Measurements from ENCODE around the gene GTSE1.

Gene GTSE1

DNA sequence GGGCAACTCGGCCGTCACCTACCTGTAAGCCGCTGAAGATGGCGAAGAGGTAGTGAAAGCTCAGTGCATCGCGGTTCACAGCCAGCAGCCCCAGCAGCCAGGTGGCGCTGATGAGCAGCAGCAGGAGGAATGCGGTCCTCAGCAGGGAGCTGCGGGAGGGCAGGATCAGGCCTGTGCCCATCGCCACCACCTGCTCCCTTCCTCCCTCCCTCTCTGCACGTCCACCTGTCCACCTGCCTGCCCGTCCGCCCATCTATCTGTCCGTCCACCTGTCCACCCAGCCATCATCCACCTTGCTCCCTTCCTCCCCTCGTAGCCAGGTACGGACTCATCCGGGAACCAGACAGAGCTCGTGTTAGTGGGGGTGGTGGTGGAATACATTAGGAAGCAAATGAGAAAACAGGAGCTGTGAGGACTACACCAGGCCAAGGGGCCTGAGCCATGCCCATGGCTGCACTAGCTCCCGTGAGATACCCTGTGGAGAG, 71.1 kb downstream of the GTSE1 start:
- peak; percentile 80 for DNase-seq

DNA sequence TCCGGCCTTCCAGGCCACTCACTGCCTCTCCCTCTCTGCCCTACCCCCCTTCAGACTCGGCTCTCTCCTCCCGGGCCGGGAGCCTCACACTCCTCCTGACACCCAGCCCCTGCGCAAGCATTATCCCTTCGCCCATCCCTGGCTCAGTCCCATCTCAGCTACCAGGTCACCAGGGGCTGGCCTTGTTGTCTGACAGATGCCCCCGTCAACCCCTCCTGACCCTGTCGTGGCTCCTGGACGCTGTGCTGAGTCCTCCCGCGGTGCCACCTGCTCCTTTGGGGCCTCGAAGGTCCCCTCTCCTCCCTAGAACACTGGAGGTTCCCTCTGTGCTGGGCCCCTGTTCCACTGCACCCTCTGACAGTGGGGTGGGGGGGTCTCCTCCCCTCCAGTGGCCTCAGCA, 71.8 kb downstream of the GTSE1 start:
- DNase-seq: no peak

DNA sequence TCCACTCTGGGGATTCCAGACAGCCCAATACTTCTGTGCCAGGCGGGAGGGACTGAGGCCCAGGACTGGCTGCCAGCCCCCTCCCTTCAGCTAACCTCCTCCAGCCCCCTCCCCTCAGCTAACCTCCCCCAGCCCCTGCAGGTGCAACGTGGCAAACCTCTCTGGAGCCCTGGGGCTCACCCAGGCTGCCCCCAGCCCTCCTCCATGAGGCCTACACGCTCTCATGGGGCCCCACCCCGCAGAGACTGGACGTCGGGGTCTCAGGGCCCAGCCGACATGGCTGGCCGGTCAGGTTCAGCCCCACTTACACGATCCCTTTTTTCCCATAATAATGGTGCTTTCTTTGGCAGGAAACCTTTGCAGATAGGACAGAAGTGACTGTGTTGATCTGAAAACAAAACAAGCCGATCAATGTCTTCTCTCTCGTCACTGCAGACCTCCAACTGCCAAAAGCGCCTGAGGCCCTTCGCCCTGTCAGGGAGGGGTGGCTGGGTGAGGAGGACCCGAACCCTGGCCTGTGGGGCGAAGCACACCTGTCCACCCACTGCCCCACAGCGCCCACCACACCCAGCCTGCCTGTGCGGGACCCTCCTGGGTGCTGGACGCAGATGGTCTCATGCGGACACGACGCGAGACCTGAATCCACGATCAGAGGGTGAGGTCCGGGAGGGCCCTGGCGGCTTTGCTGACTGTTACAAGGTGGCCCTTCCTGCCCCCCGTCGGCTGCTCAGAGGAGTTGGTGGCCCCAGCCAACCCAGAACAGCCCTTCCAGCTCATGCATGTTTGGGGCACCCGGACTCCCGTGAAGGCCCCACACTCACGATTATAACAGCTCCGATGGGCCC, 72.4 kb downstream of the GTSE1 start:
- DNase-seq: no peak

DNA sequence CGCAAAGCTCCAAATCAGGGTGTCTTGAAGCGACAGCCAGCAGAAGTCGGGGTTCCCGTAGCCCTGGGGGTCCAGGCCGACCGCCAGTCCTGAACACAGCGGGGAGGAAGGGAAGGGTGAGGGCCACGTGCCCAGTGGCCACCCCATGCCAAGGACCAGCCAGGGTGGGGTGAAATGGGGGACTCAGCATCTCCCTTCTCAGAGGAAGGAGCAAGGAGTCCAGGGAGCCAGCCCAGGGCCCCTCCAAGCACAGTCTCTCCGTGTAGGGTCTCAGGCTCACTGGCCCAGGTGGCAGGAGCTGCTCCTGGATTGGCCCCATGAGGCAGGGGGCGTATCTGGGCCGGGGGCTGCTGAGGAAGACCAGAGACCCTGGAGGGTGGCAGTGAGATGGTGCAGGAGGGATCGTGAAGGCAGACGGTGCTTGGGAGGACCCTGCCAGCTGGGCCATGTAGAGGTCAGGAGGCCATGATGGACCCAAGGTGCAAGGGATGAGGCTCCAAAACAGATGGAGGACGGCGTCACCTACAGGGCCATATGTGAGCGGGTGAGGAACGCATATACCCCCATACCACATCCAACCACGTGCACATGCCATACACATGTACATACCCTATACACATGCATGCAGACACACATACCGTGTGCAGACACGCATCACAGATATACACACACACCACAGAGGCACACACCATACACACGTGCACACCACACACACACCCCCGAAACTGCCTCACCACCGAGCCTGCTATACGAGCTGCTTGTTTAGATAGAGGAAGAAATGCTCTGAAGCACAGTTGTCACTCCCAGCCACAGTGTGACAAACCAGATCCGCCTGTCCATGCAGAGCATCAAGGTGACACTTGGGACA, 73.3 kb downstream of the GTSE1 start:
- no peak for DNase-seq

DNA sequence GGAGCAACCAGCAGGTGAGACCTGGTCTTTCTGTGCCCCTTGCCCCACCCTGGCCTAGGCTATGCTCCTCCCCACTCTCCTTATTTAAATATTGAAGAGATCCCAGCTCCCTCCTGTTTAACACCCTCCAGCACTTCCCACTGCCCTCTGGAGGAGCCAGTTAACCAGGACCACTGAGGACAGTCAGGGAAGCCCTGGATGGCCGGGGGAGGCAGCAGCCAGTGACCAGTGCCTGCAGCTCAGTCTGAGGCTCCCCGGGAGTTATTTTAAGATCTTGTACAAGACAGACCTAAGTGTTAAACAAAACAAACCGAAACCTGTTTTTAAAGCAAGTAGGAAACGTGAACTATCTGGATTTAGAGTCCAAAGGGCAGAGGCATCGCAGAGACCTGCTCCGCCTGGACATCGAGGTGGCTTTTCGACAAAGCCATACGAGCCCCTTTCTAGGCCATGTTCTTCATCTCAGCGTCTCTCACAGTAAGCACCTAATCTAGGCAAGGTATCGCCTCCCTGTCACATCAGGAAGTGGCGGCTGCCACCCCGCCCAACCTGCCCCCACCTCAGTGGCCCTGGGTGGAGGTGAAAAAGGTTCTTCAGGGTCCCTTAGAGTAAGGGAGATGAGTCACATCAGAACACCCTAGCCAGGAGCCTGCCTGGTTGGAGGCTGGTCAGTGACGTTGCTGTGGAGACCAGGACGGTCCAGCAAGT, 74.1 kb downstream of the GTSE1 start:
- no peak for DNase-seq

DNA sequence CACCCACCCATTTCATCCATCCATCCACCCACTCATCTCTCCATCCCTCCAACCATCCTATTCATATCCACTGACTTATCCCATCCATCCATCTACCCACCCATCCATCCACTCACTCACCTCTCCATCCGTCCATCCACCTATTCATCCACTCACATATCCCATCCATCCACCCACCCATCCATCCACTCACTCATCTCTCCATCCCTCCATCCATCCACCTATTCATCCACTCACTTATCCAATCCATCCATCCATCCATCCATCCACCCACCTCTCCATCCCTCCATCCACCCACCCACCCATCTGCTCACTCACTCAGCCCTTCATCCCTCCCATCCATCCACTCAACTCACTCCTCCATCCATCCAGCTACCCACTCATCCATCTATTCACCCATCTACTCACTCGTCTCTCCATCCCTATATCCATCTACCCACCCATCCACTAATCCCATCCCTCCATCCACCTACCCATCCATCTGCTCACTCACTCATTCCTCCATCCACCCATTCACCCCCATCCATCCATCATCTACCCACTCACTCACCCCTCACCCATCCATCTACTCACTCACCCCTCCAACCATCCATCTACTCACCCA, 75.1 kb downstream of the GTSE1 start:
- no peak for DNase-seq

DNA sequence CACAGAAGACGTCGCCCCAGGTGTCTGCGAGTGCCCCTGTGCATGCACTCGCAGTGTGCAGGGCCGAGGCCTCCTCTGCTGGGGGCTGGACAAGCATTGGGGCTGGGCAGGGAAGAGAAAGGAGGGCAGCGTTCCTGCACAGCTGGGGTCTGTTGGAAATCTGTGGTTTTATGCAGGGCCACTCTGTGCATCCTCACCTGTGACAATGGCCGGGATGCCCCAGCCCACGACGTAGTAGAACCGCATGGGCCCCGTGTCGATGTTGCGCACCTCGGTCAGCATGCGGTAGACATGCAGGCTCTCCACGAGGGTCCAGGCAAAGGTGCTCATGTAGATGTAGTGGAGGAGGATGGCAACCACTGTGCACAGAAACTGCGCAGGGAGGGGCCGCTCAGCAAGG, 76.0 kb downstream of the GTSE1 start:
- DNase-seq: no peak

DNA sequence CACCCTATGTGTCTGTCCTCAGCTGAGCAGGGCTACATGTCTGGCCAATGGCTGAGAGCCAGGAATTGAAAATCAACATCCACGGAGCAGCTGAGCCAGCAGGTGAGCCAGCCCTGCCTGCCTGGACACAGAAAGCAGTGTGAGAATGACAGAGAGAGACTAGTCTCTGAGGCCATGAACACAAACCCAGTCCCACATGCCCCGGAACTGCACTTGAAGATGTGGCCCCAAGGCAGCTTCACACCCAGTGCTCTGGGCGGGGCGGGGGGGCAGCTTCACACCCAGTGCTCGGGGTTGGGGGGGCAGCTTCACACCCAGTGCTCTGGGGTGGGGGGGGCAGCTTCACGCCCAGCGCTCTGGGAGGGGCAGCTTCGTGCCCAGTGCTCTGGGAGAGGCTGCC, 76.5 kb downstream of the GTSE1 start:
- no peak for DNase-seq

DNA sequence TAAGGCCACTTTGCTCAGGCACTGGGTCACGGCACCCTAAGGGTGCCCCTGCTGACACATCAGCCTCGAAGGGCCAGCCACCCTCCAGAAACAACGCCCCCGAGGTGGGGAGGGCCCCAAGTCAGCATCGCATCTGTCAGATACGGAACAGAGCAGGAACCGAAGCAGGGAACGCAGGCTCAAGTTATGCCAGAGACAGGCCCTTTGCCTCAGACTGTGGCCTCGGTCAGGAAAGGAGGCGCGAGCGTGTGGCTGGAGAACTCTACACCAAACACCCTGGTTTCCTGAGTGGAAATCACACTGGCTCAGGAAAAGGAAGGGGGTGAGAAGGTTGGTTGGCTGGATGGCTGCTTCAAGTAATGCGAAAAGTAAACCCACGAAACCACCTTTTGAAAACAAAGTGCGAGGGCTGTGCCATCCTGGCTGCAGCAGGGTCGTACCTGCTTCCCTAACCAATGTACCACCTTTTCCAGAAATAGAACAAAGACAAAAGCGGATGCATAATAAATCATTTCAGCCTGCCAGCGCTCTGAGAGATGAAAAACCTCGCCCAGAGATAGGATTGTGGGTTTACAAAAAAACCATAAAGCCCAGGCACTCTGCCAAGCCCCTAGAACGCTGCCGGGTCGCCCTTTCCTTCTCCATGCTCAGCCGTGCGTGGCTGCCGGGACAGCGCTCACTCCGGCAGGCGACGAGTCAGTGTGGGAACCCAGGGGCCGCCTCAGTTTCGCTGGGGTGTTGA, 77.4 kb downstream of the GTSE1 start:
- DNase-seq: peak; percentile 90

DNA sequence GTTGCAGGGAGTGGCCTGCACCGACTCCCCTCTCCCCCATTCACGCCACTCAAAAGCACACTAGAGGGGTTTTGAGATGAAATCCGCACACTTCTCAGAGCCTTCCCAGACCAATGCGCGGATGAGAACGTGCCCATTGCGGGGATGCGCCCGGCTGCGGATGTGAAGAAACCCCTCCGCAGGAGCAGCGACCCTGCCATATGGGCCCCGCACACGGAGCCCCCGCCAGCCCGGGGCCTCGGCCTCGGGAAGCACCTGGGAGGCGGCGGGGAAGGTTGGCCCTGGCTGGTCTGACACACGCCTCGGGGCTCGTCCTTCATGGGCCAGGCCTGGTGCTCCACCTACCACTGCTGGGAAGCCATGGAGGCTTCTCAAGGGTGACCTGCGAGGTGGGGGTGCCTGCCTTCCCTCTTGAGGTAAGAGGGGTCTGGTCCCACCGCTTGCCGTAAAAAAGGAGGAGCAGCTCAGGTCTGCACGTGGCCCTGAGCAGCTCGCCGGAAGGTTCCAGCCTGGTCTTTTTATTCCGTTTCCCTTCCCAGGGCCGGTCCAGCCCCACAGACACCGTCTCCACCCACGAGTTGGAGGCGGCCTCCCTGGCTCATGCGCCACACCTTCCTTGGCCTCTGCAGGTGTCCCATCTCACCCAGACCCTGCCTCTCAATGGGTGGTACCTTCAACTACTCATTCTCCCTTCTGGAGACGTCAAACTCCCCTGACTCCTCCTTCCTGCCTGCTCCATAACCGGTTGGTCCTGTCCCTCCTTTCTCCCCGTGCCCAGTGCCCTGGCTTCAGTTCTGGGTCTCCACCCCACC, 78.2 kb downstream of the GTSE1 start:
- DNase-seq: no peak

DNA sequence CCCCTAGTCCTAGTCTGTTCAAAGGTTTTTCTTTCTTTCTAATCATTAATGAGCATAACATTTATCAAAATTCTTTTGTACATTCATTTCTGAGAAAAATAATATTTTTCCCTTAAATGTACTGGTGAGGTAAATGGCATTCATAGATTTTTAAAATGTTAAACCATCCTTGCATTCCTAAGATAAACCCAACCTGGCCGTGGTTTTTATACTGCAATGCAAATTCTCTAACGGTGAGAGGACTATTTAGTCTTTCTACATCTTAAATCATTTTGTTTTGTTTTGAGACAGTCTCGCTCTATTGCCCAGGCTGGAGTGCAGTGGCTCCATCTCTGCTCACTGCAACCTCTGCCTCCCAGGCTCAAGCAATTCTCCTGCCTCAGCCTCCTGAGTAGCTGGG, 79.4 kb downstream of the GTSE1 start:
- DNase-seq: no peak

DNA sequence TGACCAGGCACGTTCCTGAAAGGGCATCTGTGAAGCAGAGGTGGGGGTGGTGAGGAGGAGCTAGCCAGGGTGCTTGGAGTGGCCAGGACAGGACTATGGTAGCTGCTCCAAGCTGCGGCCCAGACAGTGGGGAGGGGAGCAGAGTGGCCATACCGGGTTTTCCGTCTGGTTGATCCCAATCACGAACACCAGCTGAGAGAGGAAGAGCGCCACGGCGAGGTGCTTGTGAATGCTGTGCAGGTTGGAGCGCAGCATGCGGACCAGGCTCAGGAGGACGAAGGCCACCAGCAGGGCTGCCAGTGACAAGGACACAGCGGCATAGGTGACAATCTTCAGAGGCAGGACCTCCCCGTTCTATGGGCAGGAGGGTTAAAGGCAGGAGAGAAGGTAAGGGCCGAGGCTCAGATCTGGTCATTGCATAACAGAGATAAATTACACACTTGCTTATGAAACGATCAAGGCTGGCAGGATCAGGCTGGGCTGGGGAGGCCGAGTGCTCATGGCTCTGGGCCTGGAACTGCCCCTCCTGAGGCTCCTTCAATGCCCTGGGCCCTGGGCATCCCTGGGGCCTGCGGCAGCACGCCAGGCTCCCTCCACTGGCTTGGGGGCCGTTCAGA, 80.3 kb downstream of the GTSE1 start:
- DNase-seq: no peak

DNA sequence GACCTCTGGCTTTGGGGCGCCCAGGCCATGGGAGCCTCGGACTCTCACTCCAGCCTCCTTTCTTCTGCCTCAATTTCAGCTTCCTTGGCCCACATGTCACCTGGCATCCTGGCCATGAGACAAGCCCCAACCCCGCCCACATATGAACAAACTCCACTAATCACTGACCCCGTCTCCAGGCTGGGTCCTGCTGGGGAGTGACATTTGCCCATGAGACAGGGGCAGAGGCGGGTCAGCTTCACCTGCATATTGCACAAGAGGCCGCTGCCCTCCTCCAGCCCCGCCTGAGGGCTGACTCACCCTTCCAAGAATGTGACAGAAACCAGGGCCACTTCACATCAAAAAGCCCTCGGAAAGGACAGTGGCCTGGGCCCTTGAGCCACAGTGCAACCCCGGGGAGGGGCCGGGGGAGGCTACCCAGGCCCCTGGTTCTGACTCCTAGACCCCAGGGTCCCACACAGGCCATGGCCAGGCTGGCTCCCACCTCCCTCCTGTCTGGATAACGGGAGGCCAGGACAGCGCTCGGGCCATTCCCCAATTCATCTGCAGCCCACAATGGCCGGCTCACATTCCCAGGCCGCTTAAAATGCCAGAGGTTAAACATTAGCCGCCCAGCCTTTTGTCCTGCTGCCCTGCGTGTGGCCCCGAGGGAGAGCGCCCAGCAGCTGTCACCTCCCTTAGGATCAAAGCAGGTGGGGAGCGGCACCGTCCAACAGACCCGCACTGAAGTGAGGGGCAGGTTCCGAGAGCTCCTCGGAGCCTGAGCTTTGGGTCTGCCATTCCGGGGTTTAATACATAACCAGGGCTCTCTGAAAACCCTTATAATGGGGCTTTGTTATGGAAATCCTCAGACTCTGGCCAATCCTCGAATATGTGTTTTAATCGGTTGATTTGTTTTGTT, 81.1 kb downstream of the GTSE1 start:
- no peak for DNase-seq

DNA sequence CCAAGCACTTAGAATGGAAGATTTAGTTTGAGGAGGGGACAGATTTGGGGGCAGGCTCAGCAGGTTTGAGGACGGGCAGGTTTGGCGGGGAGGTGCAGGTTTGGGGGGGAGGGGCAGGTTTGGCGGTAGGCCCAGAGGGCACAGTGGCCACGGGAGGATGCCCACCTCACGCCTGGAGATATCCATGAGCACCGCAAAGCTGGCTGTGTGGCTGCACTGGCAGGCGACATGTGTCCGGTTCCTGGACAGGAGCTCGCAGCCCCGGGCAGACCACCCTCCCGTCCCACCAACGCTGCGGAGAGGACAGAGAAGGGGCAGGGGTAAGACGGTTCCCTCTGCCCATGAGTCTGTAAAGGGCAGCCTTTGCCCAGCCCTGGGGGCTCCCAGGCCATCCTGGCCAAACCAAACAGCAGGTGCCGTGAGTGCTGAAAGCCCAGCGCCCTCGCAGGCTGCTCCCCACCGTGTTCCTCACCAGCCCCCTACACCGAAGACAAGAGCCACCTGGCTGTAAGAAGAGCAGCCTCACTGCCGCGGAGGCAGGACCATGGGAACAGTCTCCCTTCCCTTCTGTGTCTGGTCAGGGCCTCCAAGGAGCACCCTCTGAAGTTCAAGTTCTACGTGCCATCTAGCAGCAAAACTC, 81.9 kb downstream of the GTSE1 start:
- no peak for DNase-seq

DNA sequence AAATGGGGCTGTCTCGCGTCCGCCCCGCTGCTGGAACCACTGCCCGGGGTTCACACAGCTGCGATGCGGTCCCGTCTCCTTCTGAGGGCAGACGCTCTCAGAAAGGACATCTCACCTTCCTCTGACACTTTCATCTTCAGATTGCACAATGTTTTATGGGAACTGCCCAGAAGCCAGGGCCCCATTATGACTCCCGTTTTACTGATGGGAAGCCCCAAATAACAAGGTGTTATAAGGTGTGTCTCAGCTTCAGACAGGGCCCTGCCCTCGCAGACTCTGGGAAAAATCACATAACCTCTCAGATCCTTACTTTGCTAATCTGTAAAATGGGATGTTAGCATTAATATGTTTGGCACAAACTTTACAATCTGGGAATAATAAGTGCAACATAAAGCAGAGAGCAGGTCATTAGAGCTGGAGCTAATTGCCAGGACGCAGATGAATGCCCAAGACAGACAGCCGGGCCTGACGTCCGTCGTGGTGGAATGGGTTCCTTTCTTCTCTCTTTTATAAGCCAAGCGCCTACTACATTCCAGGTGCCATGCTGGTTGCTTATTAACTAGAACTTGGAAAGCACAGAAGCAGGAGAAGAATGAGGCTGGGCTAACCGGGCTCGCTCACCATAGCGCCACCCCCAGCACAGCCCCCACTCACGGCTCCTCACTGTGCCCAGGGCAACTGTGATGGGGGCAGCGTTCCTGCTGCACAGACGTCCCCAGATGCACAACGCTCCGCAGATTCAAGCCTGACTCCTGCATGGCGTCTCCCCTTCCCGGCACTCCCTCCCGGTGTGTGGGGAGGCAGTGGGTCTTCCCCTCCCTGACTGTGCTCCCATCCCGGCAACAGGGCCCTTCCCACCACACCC, 82.6 kb downstream of the GTSE1 start:
- no peak for DNase-seq

DNA sequence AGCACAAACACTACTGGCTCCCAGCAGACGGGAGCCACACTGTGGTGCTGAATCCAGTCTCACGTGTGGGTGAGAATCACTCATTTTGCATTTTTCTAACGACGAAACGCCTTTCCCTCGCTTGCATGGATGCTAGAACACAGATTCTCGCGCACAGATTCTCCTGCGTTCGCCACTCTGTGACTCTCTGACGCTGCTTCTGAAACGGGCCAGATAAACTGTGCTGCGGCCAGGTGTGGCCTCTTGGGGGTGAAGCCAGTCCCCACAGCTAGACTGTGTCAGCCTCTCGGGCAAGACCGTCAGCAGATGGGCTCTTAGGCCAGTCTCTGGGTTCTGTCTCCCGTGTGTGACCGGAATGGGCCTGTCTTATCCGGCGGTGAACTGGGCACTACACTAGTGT, 83.4 kb downstream of the GTSE1 start:
- DNase-seq: no peak

Data from hematopoietic multipotent progenitor cell treated with erythropoietin and hydrocortisone succinate and interleukin-3 and kit ligand, for 4 days (in vitro differentiated cells).